H1 (cell line): Measurements from ENCODE around the gene HMMR. TPM values are rescaled to one million over a fixed set of nuclear protein-coding genes. Genes with fewer than 3 reads are reported as not detected.
A peak's percentile ranks its signal among the peaks of the same experiment; 100 is the strongest.

Experiments
- CTCF ChIA-PET: fragments of 300-600 bp; sonication (Branson Sonifier 250); formaldehyde crosslinking; loops from one replicate; lab custom pipeline; 2021; ENCODE audit not compliant: partially characterized antibody; lab: Charles Lee
- POLR2A ChIA-PET: fragments of 300-600 bp; sonication (Branson Sonifier 250); formaldehyde crosslinking; loops from one replicate; lab custom pipeline; 2021; ENCODE audit warnings: inconsistent platforms; ENCODE audit not compliant: partially characterized antibody; lab: Charles Lee
- DNase-seq, 2 experiments: peaks; one replicate each; pipeline versions ENCODE4 v3.0.0 to v3.0.0-alpha.2; 2010 to 2022; ENCODE audit warnings: low spot score in 2 of 2, low read depth in 1 of 2, mixed read lengths in 1 of 2
- FAIRE-seq: peaks from 2 replicates; lab custom pipeline; 2011; peaks lifted over from hg19 to GRCh38; lab: Jason Lieb, UNC
- H2AFZ ChIP-seq: 2 replicates; pipeline ENCODE4 v1.8.1; 2012; ENCODE audit warnings: low read length, inconsistent platforms
- H2AK5ac ChIP-seq: 2 replicates; pipeline ENCODE4 v1.6.1; 2013; ENCODE audit warnings: low read depth, low read length
- H2BK120ac ChIP-seq: replicated peaks from 2 replicates; pipeline ENCODE3; 2013; ENCODE audit warnings: low read depth, low read length, inconsistent platforms
- H2BK12ac ChIP-seq: 2 replicates; pipeline ENCODE4 v1.6.1; 2013; ENCODE audit warnings: low read depth, low read length
- H2BK15ac ChIP-seq: 2 replicates; pipeline ENCODE4 v1.6.1; 2013; ENCODE audit warnings: low read length
- H2BK20ac ChIP-seq: 2 replicates; pipeline ENCODE4 v1.6.1; 2013; ENCODE audit warnings: low read length
- H2BK5ac ChIP-seq: 2 replicates; pipeline ENCODE4 v1.6.1; 2013; ENCODE audit warnings: low read depth, low read length
- H3K14ac ChIP-seq: 2 replicates; pipeline ENCODE4 v1.6.1; 2013; ENCODE audit warnings: inconsistent platforms; ENCODE audit not compliant: insufficient read length
- H3K18ac ChIP-seq: 2 replicates; pipeline ENCODE4 v1.6.1; 2013; ENCODE audit warnings: low read length; ENCODE audit errors: extremely low read depth
- H3K23ac ChIP-seq: 2 replicates; pipeline ENCODE4 v1.6.1; 2013; ENCODE audit warnings: inconsistent platforms; ENCODE audit not compliant: insufficient read length
- H3K23me2 ChIP-seq: 2 replicates; pipeline ENCODE4 v1.6.1; 2013; ENCODE audit warnings: low read depth, low read length
- H3K27ac ChIP-seq: 2 replicates; pipeline ENCODE4 v1.6.1; 2011; ENCODE audit warnings: low read depth, low read length, inconsistent platforms
- H3K27me3 ChIP-seq, 4 experiments: replicated peaks in 1 of 4; 1 replicate in 1 of 4; 2 replicates in 3 of 4; pipeline versions ENCODE4 v1.6.1 to v1.8.1; 2011 to 2013; ENCODE audit warnings: low read length in 3 of 4, mild to moderate bottlenecking in 3 of 4, inconsistent platforms in 2 of 4, mixed read lengths in 2 of 4, moderate library complexity in 1 of 4; ENCODE audit not compliant: control insufficient read depth in 3 of 4, insufficient read depth in 3 of 4; ENCODE audit errors: extremely low read depth in 1 of 4
- H3K36me3 ChIP-seq, 4 experiments: 2 replicates each; pipeline versions ENCODE4 v1.6.1 to v1.8.1; 2011 to 2013; ENCODE audit warnings: mild to moderate bottlenecking in 4 of 4, low read length in 3 of 4, moderate library complexity in 2 of 4, control low read depth in 1 of 4, inconsistent platforms in 1 of 4; ENCODE audit not compliant: insufficient read depth in 4 of 4, control insufficient read depth in 2 of 4
- H3K4ac ChIP-seq: replicated peaks from 2 replicates; pipeline ENCODE3; 2013; ENCODE audit warnings: low read length, low read depth, mixed read lengths, inconsistent platforms; ENCODE audit not compliant: insufficient read length
- H3K4me1 ChIP-seq, 4 experiments: replicated peaks in 1 of 4; 1 replicate in 1 of 4; 2 replicates in 3 of 4; pipeline versions ENCODE4 v1.6.1 to v1.8.1; 2011 to 2013; ENCODE audit warnings: low read length in 3 of 4, inconsistent platforms in 2 of 4, mixed read lengths in 1 of 4; ENCODE audit not compliant: insufficient read depth in 4 of 4, control insufficient read depth in 3 of 4
- H3K4me2 ChIP-seq, 2 experiments: 2 replicates each; pipeline versions ENCODE4 v1.6.1 to v1.8.1; 2011 to 2013; ENCODE audit warnings: low read depth in 2 of 2, low read length in 2 of 2, control low read depth in 1 of 2, inconsistent platforms in 1 of 2, mild to moderate bottlenecking in 1 of 2; ENCODE audit not compliant: insufficient read depth in 1 of 2
- H3K4me3 ChIP-seq, 4 experiments: fragments of 200-600, 300-600 bp in 1 of 4; sonication (generic), shearing (Covaris generic), sonication (Bioruptor Twin) in 1 of 4; 2 replicates each; pipeline versions ENCODE4 v1.5.1 to v1.8.1; 2011 to 2016; ENCODE audit warnings: low read length in 4 of 4, low read depth in 3 of 4, control low read depth in 2 of 4, inconsistent platforms in 2 of 4, mild to moderate bottlenecking in 2 of 4, mixed read lengths in 1 of 4, moderate library complexity in 1 of 4; ENCODE audit not compliant: insufficient read depth in 2 of 4; ENCODE audit errors: extremely low read depth in 1 of 4
- H3K56ac ChIP-seq: replicated peaks from 2 replicates; pipeline ENCODE3; 2013; ENCODE audit warnings: low read depth, mild to moderate bottlenecking, mixed read lengths, low read length, inconsistent platforms; ENCODE audit not compliant: insufficient read length
- H3K79me1 ChIP-seq: 2 replicates; pipeline ENCODE4 v1.6.1; 2013; ENCODE audit warnings: low read depth, low read length, control low read depth
- H3K79me2 ChIP-seq, 2 experiments: 2 replicates each; pipeline versions ENCODE4 v1.6.1 to v1.8.1; 2012 to 2013; ENCODE audit warnings: low read length in 2 of 2, mild to moderate bottlenecking in 2 of 2, inconsistent platforms in 1 of 2; ENCODE audit not compliant: insufficient read depth in 2 of 2, control insufficient read depth in 1 of 2
- H3K9ac ChIP-seq, 4 experiments: replicated peaks in 1 of 4; 1 replicate in 1 of 4; 2 replicates in 3 of 4; pipeline versions ENCODE4 v1.6.1 to v1.8.1; 2011 to 2013; ENCODE audit warnings: low read depth in 3 of 4, low read length in 3 of 4, control low read depth in 2 of 4, mild to moderate bottlenecking in 2 of 4, moderate library complexity in 2 of 4, inconsistent platforms in 1 of 4; ENCODE audit errors: extremely low read depth in 1 of 4
- H3K9me3 ChIP-seq, 2 experiments: 2 replicates each; pipeline versions ENCODE4 v1.6.1 to v1.8.1; 2012 to 2013; ENCODE audit warnings: mild to moderate bottlenecking in 2 of 2, moderate library complexity in 2 of 2, control low read depth in 1 of 2, inconsistent platforms in 1 of 2, low read depth in 1 of 2, low read length in 1 of 2, mixed read lengths in 1 of 2; ENCODE audit not compliant: insufficient read depth in 2 of 2
- H4K20me1 ChIP-seq, 2 experiments: replicated peaks in 1 of 2; 2 replicates each; pipeline versions ENCODE3 to v1.8.1; 2011 to 2013; ENCODE audit warnings: inconsistent platforms in 2 of 2, low read length in 2 of 2, mild to moderate bottlenecking in 1 of 2; ENCODE audit not compliant: insufficient read depth in 2 of 2, control insufficient read depth in 1 of 2
- H4K5ac ChIP-seq: 2 replicates; pipeline ENCODE4 v1.6.1; 2013; ENCODE audit warnings: low read length, low read depth, mixed read lengths, inconsistent platforms; ENCODE audit not compliant: insufficient read length
- H4K8ac ChIP-seq: 2 replicates; pipeline ENCODE4 v1.8.0; 2013; ENCODE audit warnings: mild to moderate bottlenecking, moderate library complexity, low read length, inconsistent platforms; ENCODE audit not compliant: insufficient read depth; ENCODE audit errors: extremely low read depth
- H4K91ac ChIP-seq: replicated peaks from 2 replicates; pipeline ENCODE3; 2013; ENCODE audit warnings: low read length, mixed read lengths, inconsistent platforms; ENCODE audit not compliant: insufficient read length
- CBX8 ChIP-seq: fragments of 300-800, 300-1000 bp; sonication (generic); IDR thresholded peaks from 2 replicates; pipeline ENCODE4 v1.7.1; 2016; ENCODE audit warnings: low read depth, low read length, borderline replicate concordance
- HDAC2 ChIP-seq, 2 experiments: fragments of 300-600 bp in 1 of 2; sonication (generic) in 1 of 2; IDR thresholded peaks; 2 replicates each; pipeline ENCODE4 v1.6.1; 2011 to 2012; ENCODE audit warnings: low read depth in 2 of 2, low read length in 2 of 2, mild to moderate bottlenecking in 2 of 2, moderate library complexity in 2 of 2, borderline replicate concordance in 1 of 2, inconsistent platforms in 1 of 2
- JUND ChIP-seq: IDR thresholded peaks from 2 replicates; pipeline ENCODE4 v1.6.1; 2011; ENCODE audit warnings: mild to moderate bottlenecking, improper control_type of control experiment, low read length
- SIN3A ChIP-seq, 2 experiments: IDR thresholded peaks in 1 of 2; conservative IDR thresholded peaks in 1 of 2; 2 replicates each; pipeline ENCODE4 v1.6.1; 2011 to 2012; ENCODE audit warnings: low read length in 2 of 2, improper control_type of control experiment in 1 of 2, low read depth in 1 of 2, mild to moderate bottlenecking in 1 of 2
- WGBS, 2 experiments: shearing (Covaris generic) in 1 of 2; methylation state at CpG; one replicate each; pipeline versions ENCODE4 v1.1.6 to v1.1.7; 2013 to 2015; ENCODE audit warnings: low lambda C conversion rate in 2 of 2, mixed read lengths in 2 of 2, inconsistent platforms in 1 of 2, low coverage in 1 of 2, missing lambda C conversion rate in 1 of 2; ENCODE audit not compliant: insufficient replicate concordance in 2 of 2, insufficient coverage in 1 of 2, insufficient read length in 1 of 2; ENCODE audit errors: extremely low coverage in 1 of 2, missing lambda C conversion rate in 1 of 2; 5-methylcytosine and 5-hydroxymethylcytosine counted together
- polyA plus RNA-seq, 7 experiments: library from polyadenylated mRNA; depleted of rRNA in 3 of 7; stranded (reverse) in 5 of 7; unstranded in 2 of 7; fragments of >200 nt in 5 of 7; fragments of 200-250 nt in 2 of 7; gene quantifications; 1 replicate in 5 of 7; 2 replicates in 1 of 7; 4 replicates in 1 of 7; pipeline versions ENCODE4 v1.2.1 to v1.2.3, GENCODE V29; 2011 to 2013; ENCODE audit warnings: missing spikeins in 2 of 7, mixed read lengths in 2 of 7
- total RNA-seq: library from RNA; stranded (reverse); fragmentation: NEBNext Ultra II Directional; extraction: Animal tissue kit (Norgen Biotek cat#: 25700); gene quantifications from 2 replicates; pipeline ENCODE4 v1.2.1, GENCODE V29; 2021

Gene HMMR
- total and polyA plus RNA-seq, 2 of the 8 experiments (the other 6 are each of a cell fraction or from before 2014, with no cell fraction given): 17.5 to 77.3 TPM

DNA sequence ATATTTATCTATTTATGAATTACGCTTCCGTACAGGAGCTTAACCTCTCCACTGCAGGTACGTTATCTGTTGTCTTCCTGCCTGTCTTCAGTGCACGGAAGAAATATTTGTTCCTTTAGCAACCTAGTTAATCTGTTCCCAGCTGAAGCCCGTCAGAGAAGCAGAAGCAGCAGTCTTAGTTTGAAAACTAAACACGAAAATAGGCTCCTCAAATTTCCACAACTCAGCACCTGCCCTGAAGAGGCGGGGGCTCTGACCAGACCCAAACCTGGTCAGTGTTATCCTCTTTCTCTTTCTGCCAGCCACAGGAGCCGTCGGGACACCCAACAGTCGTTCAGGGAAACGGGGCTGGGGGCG is 992 bp upstream of the HMMR start:
- Histone ChIP-seq H3K14ac (no peak overlapping the region), H3K27ac (peak overlapping the region; percentile 99), H3K4me3 (peak overlapping the region; percentile 61 to 84 (median 74)), H3K18ac (peak overlapping the region; percentile 60; the same call in 1 of the 2 replicates), H4K5ac (peak overlapping the region; percentile 96), H3K9me3 (no peaks in the 10 kb centered on the region), H2BK12ac (no peak overlapping the region; the same call in 1 of the 2 replicates), H3K4me1 (peaks cover 0 to 7% (median 2%) of the 10 kb centered on the region in 4 experiments; a peak in 4 of 7 replicates), H2AK5ac (no peak overlapping the region), H3K79me2 (peaks cover 5 to 48% of the 10 kb centered on the region in 2 experiments; a peak in 3 of 4 replicates), H3K4ac (peak overlapping the region; percentile 82), H4K20me1 (no peaks in the 10 kb centered on the region), H2BK120ac (no peak overlapping the region), H2BK20ac (no peak overlapping the region), H2BK5ac (peak overlapping the region; percentile 91), H3K23ac (no peak overlapping the region), H3K79me1 (no peaks in the 10 kb centered on the region; the same call in 1 of the 2 replicates), H3K56ac (peak overlapping the region; percentile 97), H3K4me2 (peak overlapping the region; percentile 64 to 79), H2BK15ac (no peak overlapping the region), H3K23me2 (peaks cover 6% of the 10 kb centered on the region), H3K9ac (peak overlapping the region; percentile 63 to 97 (median 96)), H4K8ac (peak overlapping the region; percentile 98; the same call in 1 of the 2 replicates), H4K91ac (peak overlapping the region; percentile 52), H3K27me3 (no peaks in the 10 kb centered on the region), H2AFZ (0 out of 2 replicates have a peak overlapping the region, but pooled peaks have one; percentile 0), H3K36me3 (peaks cover 2 to 23% (median 8%) of the 10 kb centered on the region in 4 experiments; a peak in 4 of 8 replicates)
- DNase-seq: no peak
- ChIA-PET POLR2A (interaction anchor here (1.2 to 9.6 kb wide), 12 partner anchors 10 to 74 kb away, joined by 3 to 189 read pairs (median 12); partner anchors contain the start of genes CCNG1 and MAT2B), CTCF (interaction anchor here (1.4 to 1.9 kb wide), 3 partner anchors 21 to 44 kb away, joined by 3 to 8 read pairs (median 8); no protein-coding TSS in a partner anchor)
- FAIRE-seq: no peak
- 1% methylated on average over 12 of the region's 12 CpGs; no CpG with 5 or more reads in 1 of the 2 experiments for WGBS, 2 experiments
- TF ChIP-seq CBX8: no peak
- peak in 1 of 2 experiments; percentile 41; a peak in 2 of 4 replicates for TF ChIP-seq SIN3A (conservative IDR thresholded peaks at IDR 0.05 in 1 of 2, IDR thresholded peaks at IDR 0.05 in 1 of 2; ENCODE audit: low read depth in 1 of 2, low read length in 2 of 2)
- TF ChIP-seq HDAC2 (IDR thresholded peaks at IDR 0.05; ENCODE audit: borderline replicate concordance in 1 of 2, low read depth in 2 of 2, low read length in 2 of 2): 0 out of 4 replicates have a peak, but pooled peaks of 1 of the 2 experiments have one; percentile 16
- TF ChIP-seq JUND: no peak
